K562 (cell line): ENCODE results near the gene MYH7. TPM values are rescaled to one million over a fixed set of nuclear protein-coding genes. Genes with fewer than 3 reads are reported as not detected.

Experiments used
- ATAC-seq: fragments of 200-7000 bp; cut with Tn5 transposase; 3 replicates; pipeline ENCODE4 v1.9.1; 2020; ENCODE audit warnings: moderate library complexity
- BruUV-seq: library from RNA; stranded (reverse); fragments of 400-500 nt; replicated peaks from 2 replicates; lab custom pipeline; 2021; lab: Mats Ljungman, UMichigan
- CTCF ChIA-PET: fragments of 300-600 bp; formaldehyde crosslinking; extraction: SDS; loops from one replicate; lab custom pipeline; 2021; ENCODE audit warnings: low intra/inter-chr PET ratio; lab: Yijun Ruan, JAX
- POLR2A ChIA-PET: fragments of 300-600, 350-650 bp; sonication (Branson Sonifier 250); formaldehyde crosslinking; extraction: SDS; loops from one replicate; lab custom pipeline; 2021; ENCODE audit warnings: antibody characterized with exemption, inconsistent platforms; lab: Yijun Ruan, JAX
- DNase-seq, 4 experiments: peaks; one replicate each; pipeline versions ENCODE4 v3.0.0 to v3.0.0-alpha.2; 2011 to 2018; ENCODE audit warnings: low spot score in 3 of 4, mixed read lengths in 3 of 4; ENCODE audit errors: extremely low read depth in 1 of 4
- FAIRE-seq: peaks from 2 replicates; lab custom pipeline; 2011; peaks lifted over from hg19 to GRCh38; lab: Jason Lieb, UNC
- H2AFZ ChIP-seq: 2 replicates; pipeline ENCODE4 v1.6.0; 2011; ENCODE audit warnings: low read depth, low read length, control low read depth, inconsistent platforms
- H3K27ac ChIP-seq: fragments of 200-600 bp; 3 replicates; pipeline ENCODE4 v1.8.0; 2011; ENCODE audit warnings: low read depth, mild to moderate bottlenecking, control low read depth, inconsistent platforms, low read length, moderate library complexity, mixed read lengths; ENCODE audit errors: extremely low read depth
- H3K27me3 ChIP-seq, 2 experiments: fragments of 300-600 bp in 1 of 2; 2 replicates in 1 of 2; 3 replicates in 1 of 2; pipeline versions ENCODE4 v1.6.0 to v1.8.0; 2011; ENCODE audit warnings: inconsistent platforms in 2 of 2, low read length in 2 of 2, mild to moderate bottlenecking in 1 of 2, mixed read lengths in 1 of 2, moderate library complexity in 1 of 2; ENCODE audit not compliant: control insufficient read depth in 2 of 2, insufficient read depth in 2 of 2
- H3K36me3 ChIP-seq: fragments of 300-600 bp; 3 replicates; pipeline ENCODE4 v1.8.0; 2011; ENCODE audit warnings: mild to moderate bottlenecking, low read length, inconsistent platforms; ENCODE audit not compliant: control insufficient read depth, insufficient read depth
- H3K4me1 ChIP-seq, 2 experiments: fragments of 200-600 bp in 1 of 2; replicated peaks in 1 of 2; 2 replicates in 1 of 2; 3 replicates in 1 of 2; pipeline versions ENCODE4 v1.5.1 to v1.8.0; 2011; ENCODE audit warnings: inconsistent platforms in 2 of 2, low read length in 2 of 2, mild to moderate bottlenecking in 1 of 2, mixed read lengths in 1 of 2, moderate library complexity in 1 of 2; ENCODE audit not compliant: control insufficient read depth in 2 of 2, insufficient read depth in 2 of 2
- H3K4me2 ChIP-seq: 2 replicates; pipeline ENCODE4 v1.6.1; 2011; ENCODE audit warnings: low read length, control low read depth, inconsistent platforms, mixed read lengths; ENCODE audit not compliant: insufficient read depth
- H3K4me3 ChIP-seq: fragments of 200-600 bp; sonication (generic), shearing (Covaris generic); 2 replicates; pipeline ENCODE4 v1.5.1; 2016; ENCODE audit warnings: control low read depth, inconsistent platforms
- H3K79me2 ChIP-seq: fragments of 200-600 bp; 3 replicates; pipeline ENCODE4 v1.8.0; 2011; ENCODE audit warnings: low read length, inconsistent platforms; ENCODE audit not compliant: control insufficient read depth, insufficient read depth
- H3K9ac ChIP-seq, 2 experiments: 2 replicates each; pipeline versions ENCODE4 v1.6.0 to v1.6.1; 2011; ENCODE audit warnings: low read depth in 2 of 2, low read length in 2 of 2, control low read depth in 1 of 2, inconsistent platforms in 1 of 2, mild to moderate bottlenecking in 1 of 2, mixed read lengths in 1 of 2; ENCODE audit not compliant: insufficient read depth in 1 of 2
- H3K9me1 ChIP-seq: one replicate; pipeline ENCODE4 v1.6.0; 2011; ENCODE audit warnings: inconsistent platforms, mild to moderate bottlenecking, low read length, moderate library complexity; ENCODE audit not compliant: control insufficient read depth, insufficient read depth
- H3K9me3 ChIP-seq: replicated peaks from 2 replicates; pipeline ENCODE4 v1.5.1; 2011; ENCODE audit warnings: low read depth, low read length, inconsistent platforms; ENCODE audit not compliant: control insufficient read depth, insufficient read depth
- H4K20me1 ChIP-seq: replicated peaks from 2 replicates; pipeline ENCODE4 v1.6.1; 2011; ENCODE audit warnings: low read length, inconsistent platforms, mixed read lengths; ENCODE audit not compliant: control insufficient read depth, insufficient read depth
- ARID2 ChIP-seq: fragments of 450-650 bp; IDR thresholded peaks from 2 replicates; pipeline ENCODE4 v1.6.1; 2017; ENCODE audit warnings: antibody characterized with exemption, mild to moderate bottlenecking
- CBX2 ChIP-seq: fragments of 200-600 bp; sonication (generic); IDR thresholded peaks from one replicate; pipeline ENCODE4 v1.6.1; 2012; ENCODE audit warnings: mild to moderate bottlenecking, low read length, inconsistent platforms; ENCODE audit not compliant: insufficient read depth, poor library complexity, severe bottlenecking
- EHMT2 ChIP-seq: fragments of 450-650 bp; IDR thresholded peaks from 2 replicates; pipeline ENCODE4 v1.6.1; 2018; ENCODE audit warnings: antibody characterized with exemption
- ELF4 ChIP-seq: fragments of 450-650 bp; formaldehyde crosslinking; IDR thresholded peaks from 2 replicates; pipeline ENCODE4 v1.4.0; 2022; ENCODE audit warnings: missing genetic modification characterization
- FOXA1 ChIP-seq: fragments of 450-650 bp; IDR thresholded peaks from 2 replicates; pipeline ENCODE4 v1.6.1; 2016; ENCODE audit warnings: mild to moderate bottlenecking, borderline replicate concordance
- FOXJ2 ChIP-seq: fragments of 200-800 bp; sonication (Bioruptor generic); IDR thresholded peaks from 2 replicates; pipeline ENCODE4 v1.6.1; 2016; ENCODE audit warnings: missing genetic modification characterization, missing compliant biosample characterization
- HDGF ChIP-seq: fragments of 450-650 bp; IDR thresholded peaks from 2 replicates; pipeline ENCODE4 v1.6.1; 2016
- KDM2B ChIP-seq: fragments of 250-450 bp; sonication (Bioruptor Pico); IDR thresholded peaks from 2 replicates; pipeline ENCODE4 v1.8.0; 2021; ENCODE audit warnings: mild to moderate bottlenecking, moderate library complexity
- MYC ChIP-seq, 2 experiments: fragments of 250-450 bp in 1 of 2; sonication (Bioruptor Pico) in 1 of 2; IDR thresholded peaks; 2 replicates each; pipeline versions ENCODE4 v1.5.1 to v1.6.1; 2012 to 2021; ENCODE audit warnings: low read depth in 2 of 2, borderline replicate concordance in 1 of 2, improper control_type of control experiment in 1 of 2, low read length in 1 of 2, mild to moderate bottlenecking in 1 of 2, moderate library complexity in 1 of 2
- SP1 ChIP-seq: sonication (generic); formaldehyde crosslinking; IDR thresholded peaks from 2 replicates; pipeline ENCODE4 v1.8.1; 2022; ENCODE audit warnings: mild to moderate bottlenecking, missing genetic modification reagents
- ZC3H11A ChIP-seq: IDR thresholded peaks from 2 replicates; pipeline ENCODE4 v1.6.1; 2012; ENCODE audit warnings: low read depth, low read length, improper control_type of control experiment
- ZNF124 ChIP-seq: sonication (generic); formaldehyde crosslinking; IDR thresholded peaks from 2 replicates; pipeline ENCODE4 v1.8.1; 2022; ENCODE audit warnings: missing genetic modification reagents
- ZNF551 ChIP-seq: fragments of 250-450 bp; sonication (Bioruptor Pico); IDR thresholded peaks from 2 replicates; pipeline ENCODE4 v1.5.0; 2021; ENCODE audit warnings: mild to moderate bottlenecking, moderate library complexity
- ZNF644 ChIP-seq: fragments of 200-800 bp; sonication (Bioruptor generic); IDR thresholded peaks from 2 replicates; pipeline ENCODE4 v1.6.1; 2016; ENCODE audit warnings: low read depth, missing genetic modification characterization, missing compliant biosample characterization
- ZNF830 ChIP-seq: fragments of 250-450 bp; sonication (Bioruptor Pico); IDR thresholded peaks from 2 replicates; pipeline ENCODE4 v1.5.0; 2021; ENCODE audit warnings: mild to moderate bottlenecking
- ZSCAN29 ChIP-seq: fragments of 450-650 bp; IDR thresholded peaks from 2 replicates; pipeline ENCODE4 v1.6.1; 2017
- in situ Hi-C: fragments of 300-500 bp; cut with MboI; formaldehyde crosslinking; loops from 4 replicates; pipeline ENCODE4 v1.15.0; 2018; ENCODE audit warnings: inconsistent platforms, mixed read lengths
- intact Hi-C: fragments of 100-400 bp; cut with micrococcal nuclease; formaldehyde crosslinking; loops from 2 replicates; pipeline ENCODE4 v1.14.2; 2022
- polyA plus RNA-seq, 8 experiments: library from polyadenylated mRNA; depleted of rRNA in 4 of 8; stranded (reverse) in 5 of 8; unstranded in 3 of 8; fragments of >200 nt; fragmentation: Nextera tagmentation in 2 of 8; fragmentation: Illumina TruSeq in 1 of 8; extraction: Ambion mirVana in 2 of 8; extraction: Trizol in 1 of 8; gene quantifications; 2 replicates each; pipeline versions ENCODE4 v1.2.1 to v1.2.3, GENCODE V29; 2011 to 2014; ENCODE audit warnings: inconsistent platforms in 1 of 8, missing spikeins in 1 of 8
- total RNA-seq, 7 experiments: library from RNA; depleted of rRNA in 6 of 7; stranded (reverse); fragments of >200 nt in 6 of 7; fragmentation: Illumina TruSeq in 2 of 7; extraction: Trizol in 2 of 7; gene quantifications; 2 replicates each; pipeline versions ENCODE4 v1.2.1 to v1.2.3, GENCODE V29; 2011 to 2021; ENCODE audit warnings: low replicate concordance in 1 of 7
- TF ChIP-seq, protein P1 (sequence below): fragments of 250-450 bp; sonication (Bioruptor Pico); IDR thresholded peaks from 2 replicates; pipeline ENCODE4 v1.5.0; 2020; ENCODE audit warnings: mild to moderate bottlenecking, borderline replicate concordance

MYH7 gene
- total and polyA plus RNA-seq, 9 of the 15 experiments (the other 6 are each of a cell fraction or from before 2014, with no cell fraction given), result not detected

DNA sequence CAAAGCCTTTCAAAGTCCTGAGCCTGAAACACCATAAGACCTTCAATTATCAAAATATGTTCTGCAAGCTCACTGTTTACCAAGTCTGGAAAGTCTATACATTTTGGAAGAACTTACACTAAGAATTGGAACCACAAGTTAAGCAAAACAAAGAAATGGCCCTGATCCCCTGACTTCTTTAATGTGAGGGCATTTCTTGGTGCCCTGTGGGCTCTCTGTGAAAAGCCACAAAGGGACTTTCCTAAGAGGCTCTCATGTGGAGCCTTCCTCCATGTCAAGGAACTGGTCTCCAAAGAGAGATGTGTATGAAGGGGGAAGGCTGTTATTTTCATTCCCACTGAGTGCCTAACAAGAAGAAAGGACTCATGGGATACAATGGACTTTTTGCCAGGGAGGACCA is 13.9 kb downstream of the MYH7 start:
- H3K9ac ChIP-seq, result no peak overlapping the region
- no peak overlapping the region for H3K27ac ChIP-seq
- DNase-seq (no peak), FAIRE-seq (no peak), ATAC-seq (no peak)
- no peaks in the 10 kb centered on the region for H4K20me1 ChIP-seq
- no peaks in the 10 kb centered on the region for H3K36me3 ChIP-seq
- H3K4me3 ChIP-seq, result no peak overlapping the region
- peaks cover 19 to 59% of the 10 kb centered on the region in 2 experiments; a peak in 4 of 5 replicates for H3K27me3 ChIP-seq
- no peaks in the 10 kb centered on the region for H3K9me3 ChIP-seq
- no peaks in the 10 kb centered on the region; a peak in 1 of 5 replicates for H3K4me1 ChIP-seq
- CTCF ChIA-PET, result no interaction called here
- in situ Hi-C loops, result no loop called here
- TF ChIP-seq ZC3H11A (no peak), FOXA1 (no peak), ZNF830 (CRISPR knock-in tag) (no peak), ZNF124 (CRISPR knock-in tag) (no peak), SP1 (CRISPR knock-in tag) (no peak), CBX2 (no peak), ZNF551 (CRISPR knock-in tag) (no peak), ARID2 (no peak), ZSCAN29 (no peak), EHMT2 (no peak), FOXJ2 (tag) (no peak), ELF4 (no peak), HDGF (no peak), MYC (IDR thresholded peaks at IDR 0.05; ENCODE audit: low read depth, low read length) (no peak), MYC (CRISPR knock-in tag; IDR thresholded peaks at IDR 0.05; ENCODE audit: borderline replicate concordance, low read depth) (no peak), ZNF644 (no peak), KDM2B (no peak)
- TF ChIP-seq, protein P1, sequence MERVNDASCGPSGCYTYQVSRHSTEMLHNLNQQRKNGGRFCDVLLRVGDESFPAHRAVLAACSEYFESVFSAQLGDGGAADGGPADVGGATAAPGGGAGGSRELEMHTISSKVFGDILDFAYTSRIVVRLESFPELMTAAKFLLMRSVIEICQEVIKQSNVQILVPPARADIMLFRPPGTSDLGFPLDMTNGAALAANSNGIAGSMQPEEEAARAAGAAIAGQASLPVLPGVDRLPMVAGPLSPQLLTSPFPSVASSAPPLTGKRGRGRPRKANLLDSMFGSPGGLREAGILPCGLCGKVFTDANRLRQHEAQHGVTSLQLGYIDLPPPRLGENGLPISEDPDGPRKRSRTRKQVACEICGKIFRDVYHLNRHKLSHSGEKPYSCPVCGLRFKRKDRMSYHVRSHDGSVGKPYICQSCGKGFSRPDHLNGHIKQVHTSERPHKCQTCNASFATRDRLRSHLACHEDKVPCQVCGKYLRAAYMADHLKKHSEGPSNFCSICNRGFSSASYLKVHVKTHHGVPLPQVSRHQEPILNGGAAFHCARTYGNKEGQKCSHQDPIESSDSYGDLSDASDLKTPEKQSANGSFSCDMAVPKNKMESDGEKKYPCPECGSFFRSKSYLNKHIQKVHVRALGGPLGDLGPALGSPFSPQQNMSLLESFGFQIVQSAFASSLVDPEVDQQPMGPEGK (CRISPR knock-in tag), result no peak
- TF ChIP-seq, all 486 proteins: peak for 0
- H3K9me1 ChIP-seq, result no peaks in the 10 kb centered on the region
- intact Hi-C loops, result no loop called here
- BruUV-seq, result no TSS peak
- H2AFZ ChIP-seq, result no peak overlapping the region
- POLR2A ChIA-PET, result no interaction called here
- no peaks in the 10 kb centered on the region for H3K79me2 ChIP-seq
- no peak overlapping the region for H3K4me2 ChIP-seq
